ENCODE data around the gene CNGA3.

DNA sequence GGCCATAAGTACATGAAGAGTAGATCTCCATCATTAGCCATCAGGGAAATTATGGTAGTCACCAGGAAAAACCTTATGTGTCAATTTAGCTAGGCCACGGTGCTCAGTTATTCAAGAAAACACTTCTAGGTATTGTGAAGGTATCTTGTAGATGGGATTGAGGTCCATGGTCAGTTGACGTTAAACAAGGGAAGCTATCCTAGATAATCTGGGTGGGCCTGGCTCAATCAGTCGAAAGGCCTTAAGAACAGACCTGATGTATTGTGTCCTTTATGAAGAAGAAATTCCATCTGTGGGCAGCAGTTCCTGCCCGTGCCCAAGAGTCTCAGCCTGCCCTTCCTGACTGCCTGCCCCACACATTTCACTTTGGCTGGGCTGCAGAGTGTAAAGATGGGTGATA, 16.7 kb upstream of the CNGA3 start:
- no peak for TF ChIP-seq CREB1 (CRISPR knock-in tag; IDR thresholded peaks at IDR 0.05; ENCODE audit: low read depth)
- TF ChIP-seq, protein P1, sequence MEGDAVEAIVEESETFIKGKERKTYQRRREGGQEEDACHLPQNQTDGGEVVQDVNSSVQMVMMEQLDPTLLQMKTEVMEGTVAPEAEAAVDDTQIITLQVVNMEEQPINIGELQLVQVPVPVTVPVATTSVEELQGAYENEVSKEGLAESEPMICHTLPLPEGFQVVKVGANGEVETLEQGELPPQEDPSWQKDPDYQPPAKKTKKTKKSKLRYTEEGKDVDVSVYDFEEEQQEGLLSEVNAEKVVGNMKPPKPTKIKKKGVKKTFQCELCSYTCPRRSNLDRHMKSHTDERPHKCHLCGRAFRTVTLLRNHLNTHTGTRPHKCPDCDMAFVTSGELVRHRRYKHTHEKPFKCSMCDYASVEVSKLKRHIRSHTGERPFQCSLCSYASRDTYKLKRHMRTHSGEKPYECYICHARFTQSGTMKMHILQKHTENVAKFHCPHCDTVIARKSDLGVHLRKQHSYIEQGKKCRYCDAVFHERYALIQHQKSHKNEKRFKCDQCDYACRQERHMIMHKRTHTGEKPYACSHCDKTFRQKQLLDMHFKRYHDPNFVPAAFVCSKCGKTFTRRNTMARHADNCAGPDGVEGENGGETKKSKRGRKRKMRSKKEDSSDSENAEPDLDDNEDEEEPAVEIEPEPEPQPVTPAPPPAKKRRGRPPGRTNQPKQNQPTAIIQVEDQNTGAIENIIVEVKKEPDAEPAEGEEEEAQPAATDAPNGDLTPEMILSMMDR (conservative IDR thresholded peaks at IDR 0.05; ENCODE audit: low read depth in 2 of 2), result no peak
- no peak for TF ChIP-seq EZH2 (IDR thresholded peaks at IDR 0.05; ENCODE audit: low read depth, unreplicated experiment)
- no peak for TF ChIP-seq EZH2phosphoT487 (IDR thresholded peaks at IDR 0.05; ENCODE audit: unreplicated experiment)
- no peak for TF ChIP-seq NANOG (IDR thresholded peaks at IDR 0.05; ENCODE audit: borderline replicate concordance)
- no peak for TF ChIP-seq POLR2AphosphoS5 (IDR thresholded peaks at IDR 0.05; ENCODE audit: low read depth)

Data from GM23338 (cell line).